T-helper 9 cell (primary cell): ENCODE measurements around the gene MIGA1.
"Not testable (repeated sequence)": the region's sequence is repeated elsewhere in the genome, so short reads cannot be mapped to it uniquely, and the experiment has no call there.

Experiments
- DNase-seq: peaks from one replicate; pipeline ENCODE4 v3.0.0-alpha.2; 2020
- total RNA-seq, 2 donors: gene quantifications; one replicate each; lab custom pipeline; 2026; lab: John Stamatoyannopoulos, UW

The MIGA1 gene
- 31.4 to 39.5 reads per million in 2 donors for total RNA-seq

GRCh38 chr1:77779529-77780281, at the start of gene MIGA1:
MIGA1 (plus strand) TSS chr1:77779649; CDS start chr1:77783253, 3,604 bp downstream.
- peak; percentile 82 for DNase-seq

GRCh38 chr1:77732090-77732489, 47.4 kb upstream of the MIGA1 start:
- no peak for DNase-seq

GRCh38 chr1:77739235-77739634, 40.2 kb upstream of the MIGA1 start:
- DNase-seq = no peak

GRCh38 chr1:77741316-77741715, 38.1 kb upstream of the MIGA1 start:
- DNase-seq = no peak

GRCh38 chr1:77742011-77742555, 37.4 kb upstream of the MIGA1 start:
- DNase-seq = no peak

- DNase-seq = no peak
These were observed 34.9 kb upstream of the MIGA1 start for GRCh38 chr1:77744576-77744975.

- DNase-seq = not testable (repeated sequence)
These were observed 30.0 kb upstream of the MIGA1 start for GRCh38 chr1:77749489-77749888.

GRCh38 chr1:77756052-77756754, 23.2 kb upstream of the MIGA1 start:
- DNase-seq = no peak

GRCh38 chr1:77757066-77757584, 22.3 kb upstream of the MIGA1 start:
- no peak for DNase-seq

- no peak for DNase-seq
These were observed 21.8 kb upstream of the MIGA1 start for GRCh38 chr1:77757603-77758002.

- peak; percentile 89 for DNase-seq
These were observed 20.1 kb upstream of the MIGA1 start, which contains the start of gene USP33 for GRCh38 chr1:77759071-77760028. USP33 (minus strand) TSS chr1:77759852; CDS start chr1:77741697, 18,155 bp downstream.

GRCh38 chr1:77762072-77762476, 17.4 kb upstream of the MIGA1 start:
- no peak for DNase-seq

- no peak for DNase-seq
These were observed 11.4 kb upstream of the MIGA1 start for GRCh38 chr1:77768006-77768405.

- DNase-seq = no peak
These were observed 3.3 kb upstream of the MIGA1 start for GRCh38 chr1:77776007-77776700.

- DNase-seq = no peak
These were observed 2.2 kb downstream of the MIGA1 start for GRCh38 chr1:77781683-77782082.

- DNase-seq = no peak
These were observed 3.7 kb downstream of the MIGA1 start for GRCh38 chr1:77783141-77783540.

GRCh38 chr1:77786093-77786741, 6.8 kb downstream of the MIGA1 start:
- DNase-seq = not testable (repeated sequence)

GRCh38 chr1:77794550-77794949, 15.1 kb downstream of the MIGA1 start:
- DNase-seq = no peak

- no peak for DNase-seq
These were observed 17.4 kb downstream of the MIGA1 start for GRCh38 chr1:77796695-77797405.

GRCh38 chr1:77797991-77798390, 18.5 kb downstream of the MIGA1 start:
- DNase-seq = no peak
